HG03095 (cell line): ENCODE results near the gene VIPR2.
"Not testable (repeated sequence)": the region's sequence is repeated elsewhere in the genome, so short reads cannot be mapped to it uniquely, and the experiment has no call there.

Source experiments
- ATAC-seq: cut with Tn5 transposase; IDR thresholded peaks from one replicate; pipeline ENCODE4 v1.9.1; 2021; ENCODE audit warnings: moderate library complexity; ENCODE audit not compliant: unreplicated experiment

VIPR2 gene

GRCh38 chr7:159144758-159145489 is at the start of gene VIPR2:
TSS of gene VIPR2 (minus strand) at chr7:159144867. CDS start at chr7:159144771, 96 bp downstream.
- no peak for ATAC-seq

GRCh38 chr7:159193543-159194090 is 49.0 kb upstream of the VIPR2 start:
- no peak for ATAC-seq

- ATAC-seq: no peak
Measured at GRCh38 chr7:159192725-159193453, 48.2 kb upstream of the VIPR2 start.

- ATAC-seq: no peak
Measured at GRCh38 chr7:159192013-159192412, 47.3 kb upstream of the VIPR2 start.

GRCh38 chr7:159191236-159191635 is 46.6 kb upstream of the VIPR2 start:
- ATAC-seq: no peak

GRCh38 chr7:159188011-159188410 is 43.3 kb upstream of the VIPR2 start:
- no peak for ATAC-seq

- ATAC-seq: no peak
Measured at GRCh38 chr7:159179241-159179640, 34.6 kb upstream of the VIPR2 start.

GRCh38 chr7:159177284-159177953 is 32.8 kb upstream of the VIPR2 start:
- ATAC-seq: no peak

GRCh38 chr7:159175792-159176191 is 31.1 kb upstream of the VIPR2 start:
- ATAC-seq: no peak

GRCh38 chr7:159175100-159175499 is 30.4 kb upstream of the VIPR2 start:
- not testable (repeated sequence) for ATAC-seq

GRCh38 chr7:159172400-159172799 is 27.7 kb upstream of the VIPR2 start:
- ATAC-seq: no peak

- ATAC-seq: no peak
Measured at GRCh38 chr7:159169391-159169790, 24.7 kb upstream of the VIPR2 start.

- ATAC-seq: no peak
Measured at GRCh38 chr7:159167139-159167538, 22.5 kb upstream of the VIPR2 start.

GRCh38 chr7:159166530-159166929 is 21.9 kb upstream of the VIPR2 start:
- no peak for ATAC-seq

GRCh38 chr7:159165352-159165751 is 20.7 kb upstream of the VIPR2 start:
- ATAC-seq: no peak

GRCh38 chr7:159163703-159164301 is 19.1 kb upstream of the VIPR2 start:
- not testable (repeated sequence) for ATAC-seq

GRCh38 chr7:159162050-159162626 is 17.5 kb upstream of the VIPR2 start:
- not testable (repeated sequence) for ATAC-seq

- ATAC-seq: no peak
Measured at GRCh38 chr7:159160450-159160849, 15.8 kb upstream of the VIPR2 start.

GRCh38 chr7:159159731-159160130 is 15.1 kb upstream of the VIPR2 start:
- ATAC-seq: no peak

- no peak for ATAC-seq
Measured at GRCh38 chr7:159158888-159159405, 14.3 kb upstream of the VIPR2 start.
